ENCODE results near the gene KCP. TPM values are rescaled to one million over a fixed set of nuclear protein-coding genes. Genes with fewer than 3 reads are reported as not detected.

Gene KCP
- polyA plus RNA-seq, 6 donors from 2014 or later, result 0.29 to 0.78 (median 0.37) TPM; not detected in 2

- ATAC-seq (ENCODE audit: low read depth in 2 of 2) (no peak), DNase-seq (no peak)
- H3K27me3 Mint-ChIP-seq, result no peaks in the 10 kb centered on the region
- no peaks in the 10 kb centered on the region for H3K9me3 Mint-ChIP-seq
- peak overlapping the region in 4 of 6 donors; percentile 38 to 94 (median 80) for H3K27ac Mint-ChIP-seq
- peak overlapping the region; percentile 47 to 82 (median 67) for H3K4me3 Mint-ChIP-seq
- peaks cover 44 to 61% (median 48%) of the 10 kb centered on the region in 3 donors for H3K4me1 Mint-ChIP-seq
- no peaks in the 10 kb centered on the region for H3K36me3 Mint-ChIP-seq
Measured at GRCh38 chr7:128935342-128935730, 24.8 kb upstream of the KCP start.

- H3K27me3 Mint-ChIP-seq, result no peaks in the 10 kb centered on the region
- H3K27ac Mint-ChIP-seq, result peak overlapping the region in 5 of 6 donors; percentile 38 to 94 (median 86)
- H3K36me3 Mint-ChIP-seq, result no peaks in the 10 kb centered on the region
- no peaks in the 10 kb centered on the region for H3K9me3 Mint-ChIP-seq
- peak overlapping the region; percentile 47 to 82 (median 72) for H3K4me3 Mint-ChIP-seq
- ATAC-seq (ENCODE audit: low read depth in 2 of 2), result peak; percentile 51 to 58
- H3K4me1 Mint-ChIP-seq, result peaks cover 38 to 54% (median 41%) of the 10 kb centered on the region in 3 donors
- peak; percentile 57 for DNase-seq
Measured at GRCh38 chr7:128934361-128935341, 24.1 kb upstream of the KCP start.

GRCh38 chr7:128933180-128933891 is 22.8 kb upstream of the KCP start:
- no peak for DNase-seq
- Mint-ChIP-seq H3K27me3 (no peaks in the 10 kb centered on the region), H3K9me3 (no peaks in the 10 kb centered on the region), H3K4me1 (peaks cover 28 to 42% (median 29%) of the 10 kb centered on the region in 3 donors), H3K27ac (peak overlapping the region; percentile 76 to 97 (median 93)), H3K36me3 (no peaks in the 10 kb centered on the region), H3K4me3 (peak overlapping the region; percentile 47 to 90 (median 80))
- peak; percentile 39 to 48 for ATAC-seq (ENCODE audit: low read depth in 2 of 2)

- Mint-ChIP-seq H3K27ac (peak overlapping the region in 2 of 6 donors; percentile 76 to 84), H3K4me3 (peak overlapping the region in 6 of 8 donors; percentile 65 to 87 (median 80)), H3K27me3 (no peaks in the 10 kb centered on the region), H3K36me3 (no peaks in the 10 kb centered on the region), H3K9me3 (no peaks in the 10 kb centered on the region), H3K4me1 (peaks cover 28 to 41% (median 31%) of the 10 kb centered on the region in 3 donors)
- DNase-seq (no peak), ATAC-seq (ENCODE audit: low read depth in 2 of 2) (no peak)
Measured at GRCh38 chr7:128932862-128933179, 22.3 kb upstream of the KCP start.

- Mint-ChIP-seq H3K27ac (no peak overlapping the region), H3K4me1 (peaks cover 25 to 37% (median 29%) of the 10 kb centered on the region in 3 donors), H3K4me3 (peak overlapping the region in 4 of 8 donors; percentile 15 to 87 (median 46)), H3K27me3 (no peaks in the 10 kb centered on the region), H3K36me3 (no peaks in the 10 kb centered on the region), H3K9me3 (no peaks in the 10 kb centered on the region)
- DNase-seq (no peak), ATAC-seq (ENCODE audit: low read depth in 2 of 2) (no peak)
Measured at GRCh38 chr7:128931965-128932861, 21.7 kb upstream of the KCP start.

GRCh38 chr7:128931190-128931798 is 20.8 kb upstream of the KCP start:
- H3K36me3 Mint-ChIP-seq, result no peaks in the 10 kb centered on the region
- no peak for ATAC-seq (ENCODE audit: low read depth in 2 of 2)
- no peak overlapping the region for H3K27ac Mint-ChIP-seq
- no peak for DNase-seq
- H3K4me1 Mint-ChIP-seq, result peaks cover 20 to 31% (median 25%) of the 10 kb centered on the region in 3 donors
- H3K9me3 Mint-ChIP-seq, result no peaks in the 10 kb centered on the region
- peak overlapping the region in 1 of 8 donors; percentile 78 for H3K4me3 Mint-ChIP-seq
- H3K27me3 Mint-ChIP-seq, result no peaks in the 10 kb centered on the region

- Mint-ChIP-seq H3K27ac (no peak overlapping the region), H3K4me1 (peaks cover 9 to 17% (median 15%) of the 10 kb centered on the region in 3 donors), H3K4me3 (no peak overlapping the region), H3K9me3 (no peaks in the 10 kb centered on the region), H3K36me3 (no peaks in the 10 kb centered on the region), H3K27me3 (no peaks in the 10 kb centered on the region)
- ATAC-seq (ENCODE audit: low read depth in 2 of 2), result no peak
- no peak for DNase-seq
Measured at GRCh38 chr7:128928882-128929788, 18.6 kb upstream of the KCP start.

- Mint-ChIP-seq H3K9me3 (no peaks in the 10 kb centered on the region), H3K4me3 (no peak overlapping the region), H3K36me3 (no peaks in the 10 kb centered on the region), H3K27ac (peak overlapping the region in 1 of 6 donors; percentile 41), H3K4me1 (peaks cover 3 to 13% (median 7%) of the 10 kb centered on the region in 3 donors), H3K27me3 (no peaks in the 10 kb centered on the region)
- DNase-seq, result no peak
- ATAC-seq (ENCODE audit: low read depth in 2 of 2), result no peak
Measured at GRCh38 chr7:128928159-128928813, 17.8 kb upstream of the KCP start.

- DNase-seq (no peak), ATAC-seq (ENCODE audit: low read depth in 2 of 2) (no peak)
- peaks cover 9 to 20% (median 18%) of the 10 kb centered on the region in 3 donors for H3K27me3 Mint-ChIP-seq
- no peak overlapping the region for H3K4me3 Mint-ChIP-seq
- peaks cover 0 to 6% (median 3%) of the 10 kb centered on the region in 3 donors for H3K4me1 Mint-ChIP-seq
- no peak overlapping the region for H3K27ac Mint-ChIP-seq
- no peaks in the 10 kb centered on the region for H3K36me3 Mint-ChIP-seq
- H3K9me3 Mint-ChIP-seq, result no peaks in the 10 kb centered on the region
Measured at GRCh38 chr7:128924707-128925588, 14.4 kb upstream of the KCP start.

- H3K36me3 Mint-ChIP-seq, result no peaks in the 10 kb centered on the region
- no peak for DNase-seq
- no peak for ATAC-seq (ENCODE audit: low read depth in 2 of 2)
- no peaks in the 10 kb centered on the region for H3K9me3 Mint-ChIP-seq
- no peak overlapping the region for H3K27ac Mint-ChIP-seq
- H3K4me3 Mint-ChIP-seq, result no peak overlapping the region
- H3K27me3 Mint-ChIP-seq, result peaks cover 9 to 23% (median 18%) of the 10 kb centered on the region in 3 donors
- H3K4me1 Mint-ChIP-seq, result peaks cover 0 to 6% (median 3%) of the 10 kb centered on the region in 3 donors
Measured at GRCh38 chr7:128923411-128923800, 12.9 kb upstream of the KCP start.

Measured in naive B cell (primary cell).